Loucy (cell line): ENCODE measurements around the gene POP4.

Experiments used
- H2AFZ ChIP-seq: fragments of 200-600 bp; sonication (generic); 2 replicates; pipeline ENCODE4 v1.6.0; 2016; ENCODE audit warnings: antibody characterized with exemption, mild to moderate bottlenecking, low read length, moderate library complexity
- H3F3A ChIP-seq: fragments of 200-600 bp; 2 replicates; pipeline ENCODE4 v1.6.0; 2016; ENCODE audit warnings: antibody characterized with exemption, low read depth, mild to moderate bottlenecking
- H3K27me3 ChIP-seq: fragments of 200-600 bp; sonication (generic); 2 replicates; pipeline ENCODE4 v1.6.1; 2014; ENCODE audit warnings: low read length, mild to moderate bottlenecking; ENCODE audit not compliant: insufficient read depth, poor library complexity, severe bottlenecking
- H3K36me3 ChIP-seq: fragments of 200-600 bp; sonication (generic); 2 replicates; pipeline ENCODE4 v1.6.1; 2016; ENCODE audit warnings: low read length; ENCODE audit not compliant: insufficient read depth
- H3K4me1 ChIP-seq: fragments of 200-600 bp; sonication (generic); 2 replicates; pipeline ENCODE4 v1.5.1; 2014; ENCODE audit warnings: low read length, mild to moderate bottlenecking; ENCODE audit not compliant: insufficient read depth, poor library complexity, severe bottlenecking
- H3K4me2 ChIP-seq: fragments of 200-600 bp; sonication (generic); 2 replicates; pipeline ENCODE4 v1.6.0; 2014; ENCODE audit warnings: antibody characterized with exemption, low read length, low read depth, mild to moderate bottlenecking; ENCODE audit not compliant: poor library complexity, severe bottlenecking
- H3K4me3 ChIP-seq: fragments of 200-600 bp; sonication (generic); 2 replicates; pipeline ENCODE4 v1.5.1; 2014; ENCODE audit warnings: low read length, mild to moderate bottlenecking, mixed read lengths; ENCODE audit not compliant: poor library complexity, severe bottlenecking
- H3K79me2 ChIP-seq: fragments of 200-600 bp; sonication (generic); 2 replicates; pipeline ENCODE4 v1.6.1; 2014; ENCODE audit warnings: low read length; ENCODE audit not compliant: insufficient read depth
- H3K9ac ChIP-seq: fragments of 200-600 bp; sonication (generic); 2 replicates; pipeline ENCODE4 v1.6.0; 2014; ENCODE audit warnings: mild to moderate bottlenecking, low read depth, low read length, moderate library complexity; ENCODE audit not compliant: poor library complexity, severe bottlenecking
- H3K9me2 ChIP-seq: fragments of 200-600 bp; sonication (generic); replicated peaks from 2 replicates; pipeline ENCODE4 v1.6.1; 2016; ENCODE audit warnings: low read depth, low read length, mixed read lengths
- H3K9me3 ChIP-seq: fragments of 200-600 bp; sonication (generic); 2 replicates; pipeline ENCODE4 v1.6.1; 2014; ENCODE audit warnings: mild to moderate bottlenecking, antibody characterized with exemption, low read length, low read depth; ENCODE audit not compliant: insufficient read depth
- H4K20me1 ChIP-seq: fragments of 200-600 bp; sonication (generic); 2 replicates; pipeline ENCODE4 v1.6.0; 2014; ENCODE audit warnings: antibody characterized with exemption, low read length, mild to moderate bottlenecking; ENCODE audit not compliant: insufficient read depth, poor library complexity, severe bottlenecking
- CTCF ChIP-seq: fragments of 200-600 bp; sonication (generic); conservative IDR thresholded peaks from 2 replicates; pipeline ENCODE4 v1.5.1; 2014; ENCODE audit warnings: mild to moderate bottlenecking, antibody characterized with exemption, low read length
- EZH2phosphoT487 ChIP-seq: fragments of 200-600 bp; IDR thresholded peaks from 2 replicates; pipeline ENCODE4 v1.6.1; 2018; ENCODE audit warnings: antibody characterized with exemption, mild to moderate bottlenecking, moderate library complexity, borderline replicate concordance

POP4 gene

GRCh38 chr19:29560313-29561075, 45.6 kb upstream of the POP4 start:
- no peaks in the 10 kb centered on the region for H3K27me3 ChIP-seq
- H3K4me1 ChIP-seq, result no peaks in the 10 kb centered on the region
- H3K79me2 ChIP-seq, result no peaks in the 10 kb centered on the region

GRCh38 chr19:29561601-29562000, 44.5 kb upstream of the POP4 start:
- TF ChIP-seq CTCF (no peak), EZH2phosphoT487 (no peak)
- Histone ChIP-seq H3K4me2 (no peak overlapping the region), H3K4me3 (no peak overlapping the region), H3F3A (no peaks in the 10 kb centered on the region), H3K27me3 (no peaks in the 10 kb centered on the region), H4K20me1 (no peaks in the 10 kb centered on the region), H3K9me3 (no peaks in the 10 kb centered on the region; the same call in 1 of the 2 replicates), H3K9ac (no peak overlapping the region), H3K36me3 (no peaks in the 10 kb centered on the region), H3K4me1 (no peaks in the 10 kb centered on the region), H3K9me2 (no peaks in the 10 kb centered on the region), H3K79me2 (no peaks in the 10 kb centered on the region), H2AFZ (no peak overlapping the region)

More at GRCh38 chr19:29560313-29561075, 45.6 kb upstream of the POP4 start:
- Histone ChIP-seq H4K20me1 (no peaks in the 10 kb centered on the region), H3K4me2 (no peak overlapping the region), H3F3A (no peaks in the 10 kb centered on the region), H3K9me2 (no peaks in the 10 kb centered on the region), H3K36me3 (no peaks in the 10 kb centered on the region), H3K4me3 (no peak overlapping the region), H3K9me3 (no peaks in the 10 kb centered on the region; the same call in 1 of the 2 replicates), H2AFZ (no peak overlapping the region), H3K9ac (no peak overlapping the region)
- TF ChIP-seq EZH2phosphoT487, result no peak
- no peak for TF ChIP-seq CTCF

GRCh38 chr19:29562299-29563297, 43.5 kb upstream of the POP4 start:
- no peaks in the 10 kb centered on the region for H3K79me2 ChIP-seq
- no peaks in the 10 kb centered on the region for H4K20me1 ChIP-seq
- no peak overlapping the region for H3K4me3 ChIP-seq
- H3K9me3 ChIP-seq, result no peaks in the 10 kb centered on the region; the same call in 1 of the 2 replicates
- H3K9me2 ChIP-seq, result no peaks in the 10 kb centered on the region
- H3F3A ChIP-seq, result no peaks in the 10 kb centered on the region
- no peaks in the 10 kb centered on the region for H3K27me3 ChIP-seq
- H3K4me1 ChIP-seq, result no peaks in the 10 kb centered on the region
- TF ChIP-seq EZH2phosphoT487 (no peak), CTCF (no peak)
- H3K4me2 ChIP-seq, result no peak overlapping the region
- no peaks in the 10 kb centered on the region for H3K36me3 ChIP-seq
- H3K9ac ChIP-seq, result no peak overlapping the region
- H2AFZ ChIP-seq, result no peak overlapping the region
